H1 (cell line): ENCODE data around the gene ZXDC. TPM values are rescaled to one million over a fixed set of nuclear protein-coding genes. Genes with fewer than 3 reads are reported as not detected.

Experiments
- CTCF ChIA-PET: fragments of 300-600 bp; sonication (Branson Sonifier 250); formaldehyde crosslinking; loops from one replicate; lab custom pipeline; 2021; ENCODE audit not compliant: partially characterized antibody; lab: Charles Lee
- POLR2A ChIA-PET: fragments of 300-600 bp; sonication (Branson Sonifier 250); formaldehyde crosslinking; loops from one replicate; lab custom pipeline; 2021; ENCODE audit warnings: inconsistent platforms; ENCODE audit not compliant: partially characterized antibody; lab: Charles Lee
- DNase-seq, 2 experiments: peaks; one replicate each; pipeline versions ENCODE4 v3.0.0 to v3.0.0-alpha.2; 2010 to 2022; ENCODE audit warnings: low spot score in 2 of 2, low read depth in 1 of 2, mixed read lengths in 1 of 2
- FAIRE-seq: peaks from 2 replicates; lab custom pipeline; 2011; peaks lifted over from hg19 to GRCh38; lab: Jason Lieb, UNC
- H2AFZ ChIP-seq: 2 replicates; pipeline ENCODE4 v1.8.1; 2012; ENCODE audit warnings: low read length, inconsistent platforms
- H2AK5ac ChIP-seq: 2 replicates; pipeline ENCODE4 v1.6.1; 2013; ENCODE audit warnings: low read depth, low read length
- H2BK120ac ChIP-seq: replicated peaks from 2 replicates; pipeline ENCODE3; 2013; ENCODE audit warnings: low read depth, low read length, inconsistent platforms
- H2BK12ac ChIP-seq: 2 replicates; pipeline ENCODE4 v1.6.1; 2013; ENCODE audit warnings: low read depth, low read length
- H2BK15ac ChIP-seq: 2 replicates; pipeline ENCODE4 v1.6.1; 2013; ENCODE audit warnings: low read length
- H2BK20ac ChIP-seq: 2 replicates; pipeline ENCODE4 v1.6.1; 2013; ENCODE audit warnings: low read length
- H2BK5ac ChIP-seq: 2 replicates; pipeline ENCODE4 v1.6.1; 2013; ENCODE audit warnings: low read depth, low read length
- H3K14ac ChIP-seq: 2 replicates; pipeline ENCODE4 v1.6.1; 2013; ENCODE audit warnings: inconsistent platforms; ENCODE audit not compliant: insufficient read length
- H3K18ac ChIP-seq: 2 replicates; pipeline ENCODE4 v1.6.1; 2013; ENCODE audit warnings: low read length; ENCODE audit errors: extremely low read depth
- H3K23ac ChIP-seq: 2 replicates; pipeline ENCODE4 v1.6.1; 2013; ENCODE audit warnings: inconsistent platforms; ENCODE audit not compliant: insufficient read length
- H3K23me2 ChIP-seq: 2 replicates; pipeline ENCODE4 v1.6.1; 2013; ENCODE audit warnings: low read depth, low read length
- H3K27ac ChIP-seq: 2 replicates; pipeline ENCODE4 v1.6.1; 2011; ENCODE audit warnings: low read depth, low read length, inconsistent platforms
- H3K27me3 ChIP-seq, 4 experiments: replicated peaks in 1 of 4; 1 replicate in 1 of 4; 2 replicates in 3 of 4; pipeline versions ENCODE4 v1.6.1 to v1.8.1; 2011 to 2013; ENCODE audit warnings: low read length in 3 of 4, mild to moderate bottlenecking in 3 of 4, inconsistent platforms in 2 of 4, mixed read lengths in 2 of 4, moderate library complexity in 1 of 4; ENCODE audit not compliant: control insufficient read depth in 3 of 4, insufficient read depth in 3 of 4; ENCODE audit errors: extremely low read depth in 1 of 4
- H3K36me3 ChIP-seq, 4 experiments: 2 replicates each; pipeline versions ENCODE4 v1.6.1 to v1.8.1; 2011 to 2013; ENCODE audit warnings: mild to moderate bottlenecking in 4 of 4, low read length in 3 of 4, moderate library complexity in 2 of 4, control low read depth in 1 of 4, inconsistent platforms in 1 of 4; ENCODE audit not compliant: insufficient read depth in 4 of 4, control insufficient read depth in 2 of 4
- H3K4ac ChIP-seq: replicated peaks from 2 replicates; pipeline ENCODE3; 2013; ENCODE audit warnings: low read length, low read depth, mixed read lengths, inconsistent platforms; ENCODE audit not compliant: insufficient read length
- H3K4me1 ChIP-seq, 4 experiments: replicated peaks in 1 of 4; 1 replicate in 1 of 4; 2 replicates in 3 of 4; pipeline versions ENCODE4 v1.6.1 to v1.8.1; 2011 to 2013; ENCODE audit warnings: low read length in 3 of 4, inconsistent platforms in 2 of 4, mixed read lengths in 1 of 4; ENCODE audit not compliant: insufficient read depth in 4 of 4, control insufficient read depth in 3 of 4
- H3K4me2 ChIP-seq, 2 experiments: 2 replicates each; pipeline versions ENCODE4 v1.6.1 to v1.8.1; 2011 to 2013; ENCODE audit warnings: low read depth in 2 of 2, low read length in 2 of 2, control low read depth in 1 of 2, inconsistent platforms in 1 of 2, mild to moderate bottlenecking in 1 of 2; ENCODE audit not compliant: insufficient read depth in 1 of 2
- H3K4me3 ChIP-seq, 4 experiments: fragments of 200-600, 300-600 bp in 1 of 4; sonication (generic), shearing (Covaris generic), sonication (Bioruptor Twin) in 1 of 4; 2 replicates each; pipeline versions ENCODE4 v1.5.1 to v1.8.1; 2011 to 2016; ENCODE audit warnings: low read length in 4 of 4, low read depth in 3 of 4, control low read depth in 2 of 4, inconsistent platforms in 2 of 4, mild to moderate bottlenecking in 2 of 4, mixed read lengths in 1 of 4, moderate library complexity in 1 of 4; ENCODE audit not compliant: insufficient read depth in 2 of 4; ENCODE audit errors: extremely low read depth in 1 of 4
- H3K56ac ChIP-seq: replicated peaks from 2 replicates; pipeline ENCODE3; 2013; ENCODE audit warnings: low read depth, mild to moderate bottlenecking, mixed read lengths, low read length, inconsistent platforms; ENCODE audit not compliant: insufficient read length
- H3K79me1 ChIP-seq: 2 replicates; pipeline ENCODE4 v1.6.1; 2013; ENCODE audit warnings: low read depth, low read length, control low read depth
- H3K79me2 ChIP-seq, 2 experiments: 2 replicates each; pipeline versions ENCODE4 v1.6.1 to v1.8.1; 2012 to 2013; ENCODE audit warnings: low read length in 2 of 2, mild to moderate bottlenecking in 2 of 2, inconsistent platforms in 1 of 2; ENCODE audit not compliant: insufficient read depth in 2 of 2, control insufficient read depth in 1 of 2
- H3K9ac ChIP-seq, 4 experiments: replicated peaks in 1 of 4; 1 replicate in 1 of 4; 2 replicates in 3 of 4; pipeline versions ENCODE4 v1.6.1 to v1.8.1; 2011 to 2013; ENCODE audit warnings: low read depth in 3 of 4, low read length in 3 of 4, control low read depth in 2 of 4, mild to moderate bottlenecking in 2 of 4, moderate library complexity in 2 of 4, inconsistent platforms in 1 of 4; ENCODE audit errors: extremely low read depth in 1 of 4
- H3K9me3 ChIP-seq, 2 experiments: 2 replicates each; pipeline versions ENCODE4 v1.6.1 to v1.8.1; 2012 to 2013; ENCODE audit warnings: mild to moderate bottlenecking in 2 of 2, moderate library complexity in 2 of 2, control low read depth in 1 of 2, inconsistent platforms in 1 of 2, low read depth in 1 of 2, low read length in 1 of 2, mixed read lengths in 1 of 2; ENCODE audit not compliant: insufficient read depth in 2 of 2
- H4K20me1 ChIP-seq, 2 experiments: replicated peaks in 1 of 2; 2 replicates each; pipeline versions ENCODE3 to v1.8.1; 2011 to 2013; ENCODE audit warnings: inconsistent platforms in 2 of 2, low read length in 2 of 2, mild to moderate bottlenecking in 1 of 2; ENCODE audit not compliant: insufficient read depth in 2 of 2, control insufficient read depth in 1 of 2
- H4K5ac ChIP-seq: 2 replicates; pipeline ENCODE4 v1.6.1; 2013; ENCODE audit warnings: low read length, low read depth, mixed read lengths, inconsistent platforms; ENCODE audit not compliant: insufficient read length
- H4K8ac ChIP-seq: 2 replicates; pipeline ENCODE4 v1.8.0; 2013; ENCODE audit warnings: mild to moderate bottlenecking, moderate library complexity, low read length, inconsistent platforms; ENCODE audit not compliant: insufficient read depth; ENCODE audit errors: extremely low read depth
- H4K91ac ChIP-seq: replicated peaks from 2 replicates; pipeline ENCODE3; 2013; ENCODE audit warnings: low read length, mixed read lengths, inconsistent platforms; ENCODE audit not compliant: insufficient read length
- BCL11A ChIP-seq, 2 experiments: IDR thresholded peaks; one replicate each; pipeline ENCODE4 v1.6.1; 2011; ENCODE audit warnings: low read depth in 2 of 2, low read length in 2 of 2, mild to moderate bottlenecking in 2 of 2
- WGBS, 2 experiments: shearing (Covaris generic) in 1 of 2; methylation state at CpG; one replicate each; pipeline versions ENCODE4 v1.1.6 to v1.1.7; 2013 to 2015; ENCODE audit warnings: low lambda C conversion rate in 2 of 2, mixed read lengths in 2 of 2, inconsistent platforms in 1 of 2, low coverage in 1 of 2, missing lambda C conversion rate in 1 of 2; ENCODE audit not compliant: insufficient replicate concordance in 2 of 2, insufficient coverage in 1 of 2, insufficient read length in 1 of 2; ENCODE audit errors: extremely low coverage in 1 of 2, missing lambda C conversion rate in 1 of 2; 5-methylcytosine and 5-hydroxymethylcytosine counted together
- polyA plus RNA-seq, 7 experiments: library from polyadenylated mRNA; depleted of rRNA in 3 of 7; stranded (reverse) in 5 of 7; unstranded in 2 of 7; fragments of >200 nt in 5 of 7; fragments of 200-250 nt in 2 of 7; gene quantifications; 1 replicate in 5 of 7; 2 replicates in 1 of 7; 4 replicates in 1 of 7; pipeline versions ENCODE4 v1.2.1 to v1.2.3, GENCODE V29; 2011 to 2013; ENCODE audit warnings: missing spikeins in 2 of 7, mixed read lengths in 2 of 7
- total RNA-seq: library from RNA; stranded (reverse); fragmentation: NEBNext Ultra II Directional; extraction: Animal tissue kit (Norgen Biotek cat#: 25700); gene quantifications from 2 replicates; pipeline ENCODE4 v1.2.1, GENCODE V29; 2021

Gene ZXDC
- total and polyA plus RNA-seq, 2 of the 8 experiments (the other 6 are each of a cell fraction or from before 2014, with no cell fraction given): 12.7 to 24.3 TPM

- Histone ChIP-seq H3K36me3 (no peaks in the 10 kb centered on the region), H2AFZ (no peak overlapping the region), H3K4me2 (no peak overlapping the region), H3K9ac (no peak overlapping the region; a peak in 1 of 7 replicates), H3K14ac (no peak overlapping the region), H2BK5ac (no peak overlapping the region; the same call in 1 of the 2 replicates), H3K9me3 (no peaks in the 10 kb centered on the region), H4K5ac (no peak overlapping the region)
- TF ChIP-seq BCL11A (IDR thresholded peaks at IDR 0.05; ENCODE audit: low read depth in 2 of 2, low read length in 2 of 2): no peak
- TF ChIP-seq, all 59 proteins: peak for 0
- Histone ChIP-seq H3K79me2 (no peaks in the 10 kb centered on the region), H4K91ac (peak overlapping the region; percentile 84), H3K4ac (peak overlapping the region; percentile 66), H2BK12ac (peak overlapping the region; percentile 52; the same call in 1 of the 2 replicates), H3K27me3 (no peaks in the 10 kb centered on the region; a peak in 1 of 7 replicates), H3K4me3 (no peak overlapping the region), H3K56ac (no peak overlapping the region), H3K23me2 (no peaks in the 10 kb centered on the region), H2AK5ac (peak overlapping the region; percentile 65; the same call in 1 of the 2 replicates), H2BK15ac (no peak overlapping the region), H4K20me1 (no peaks in the 10 kb centered on the region), H2BK120ac (peak overlapping the region; percentile 45), H3K18ac (no peak overlapping the region; the same call in 1 of the 2 replicates), H2BK20ac (peak overlapping the region; percentile 17; the same call in 1 of the 2 replicates), H3K4me1 (peaks cover 0 to 7% (median 2%) of the 10 kb centered on the region in 4 experiments; a peak in 3 of 7 replicates), H3K79me1 (no peaks in the 10 kb centered on the region), H3K27ac (no peak overlapping the region), H3K23ac (no peak overlapping the region), H4K8ac (no peak overlapping the region)
- no peak for FAIRE-seq
- 89% methylated on average over 6 of the region's 6 CpGs; no CpG with 5 or more reads in 1 of the 2 experiments for WGBS, 2 experiments
- ChIA-PET POLR2A (no interaction called here), CTCF (interaction anchor here (0.7 to 0.9 kb wide), 2 partner anchors 25 to 178 kb away, joined by 3 read pairs; partner anchors contain the start of gene CFAP100)
- peak in 1 of 2 experiments; percentile 41 for DNase-seq
These were observed 56.5 kb downstream of the ZXDC start for GRCh38 chr3:126419151-126419703.
